Stimulated activated CD4-positive, alpha-beta T cell treated with anti-CD3 and anti-CD28 coated beads, TNF-alpha, amount 100 ng/mL, for 48 hours (primary cell): ENCODE results near the gene EPYC.
"Not testable (repeated sequence)": the region's sequence is repeated elsewhere in the genome, so short reads cannot be mapped to it uniquely, and the experiment has no call there.

Experiments used
- DNase-seq, 3 donors: peaks; one replicate each; pipeline ENCODE4 v3.0.0-alpha.2; 2020; ENCODE audit warnings: low read depth in 3 of 3

The EPYC gene

DNA sequence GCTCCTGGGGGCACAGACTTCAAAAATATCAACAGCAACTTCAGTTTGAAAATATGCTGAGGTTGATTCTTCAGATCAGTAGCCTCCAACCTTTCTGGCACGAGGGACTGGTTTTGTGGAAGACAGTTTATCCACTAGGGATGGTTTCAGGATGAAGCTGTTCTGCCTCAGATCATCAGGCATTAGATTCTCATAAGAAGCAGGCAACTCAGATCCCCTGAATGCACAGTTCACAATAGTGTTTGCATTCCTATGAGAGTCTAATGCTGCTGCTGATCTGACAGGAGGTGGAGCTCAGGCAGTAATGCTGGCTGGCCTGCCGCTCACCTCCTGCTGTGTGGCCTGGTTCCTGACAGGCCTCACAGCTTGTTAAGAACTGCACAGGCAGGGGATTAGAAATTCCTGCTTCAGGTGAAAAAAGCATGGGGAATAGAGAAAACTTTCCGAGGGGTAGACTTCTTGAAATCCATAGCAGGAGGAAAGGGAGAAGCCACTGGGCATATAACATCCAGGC, 12.8 kb downstream of the EPYC start:
- DNase-seq, result no peak

DNA sequence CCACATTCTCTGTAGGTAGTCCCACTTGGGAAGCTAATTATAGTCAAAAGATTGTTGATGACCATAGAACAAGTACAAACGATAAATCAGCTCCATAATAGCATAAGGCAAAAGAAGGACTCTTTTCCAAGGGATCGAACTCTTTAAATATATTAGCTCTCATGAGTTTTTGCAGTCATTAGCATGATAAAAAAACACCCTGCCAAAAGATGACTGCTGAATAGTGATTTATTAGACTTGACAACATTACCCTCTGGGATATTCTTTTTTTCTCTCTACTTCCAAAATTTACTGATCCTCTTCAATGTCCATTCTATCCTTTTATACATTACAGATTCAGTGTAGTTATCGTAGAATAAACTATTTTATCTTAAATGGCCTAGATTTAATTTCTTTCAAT, 14.2 kb downstream of the EPYC start:
- no peak for DNase-seq

DNA sequence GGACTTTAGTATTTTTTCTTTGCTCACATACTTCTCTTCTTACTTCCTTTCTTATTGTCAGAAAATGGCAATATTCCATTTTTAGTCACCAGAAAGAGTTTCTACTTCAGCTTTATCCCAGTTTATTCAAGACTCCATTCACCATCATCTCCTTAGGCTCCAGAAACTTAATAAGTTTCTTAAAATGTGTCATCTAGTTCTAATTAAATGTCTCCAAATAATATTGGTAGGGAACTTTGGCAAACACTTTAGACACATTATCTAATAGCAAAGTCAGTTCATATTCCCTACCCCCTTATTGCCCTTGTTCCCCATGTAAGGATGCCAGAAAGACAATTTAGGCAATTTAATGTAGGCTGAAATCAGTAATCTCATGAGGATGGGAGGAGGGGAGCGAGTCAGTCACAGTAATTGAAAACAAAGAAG, 15.1 kb downstream of the EPYC start:
- DNase-seq, result no peak

- no peak for DNase-seq
Measured at GRCh38 chr12:90987520-90987919, 17.3 kb downstream of the EPYC start.

DNA sequence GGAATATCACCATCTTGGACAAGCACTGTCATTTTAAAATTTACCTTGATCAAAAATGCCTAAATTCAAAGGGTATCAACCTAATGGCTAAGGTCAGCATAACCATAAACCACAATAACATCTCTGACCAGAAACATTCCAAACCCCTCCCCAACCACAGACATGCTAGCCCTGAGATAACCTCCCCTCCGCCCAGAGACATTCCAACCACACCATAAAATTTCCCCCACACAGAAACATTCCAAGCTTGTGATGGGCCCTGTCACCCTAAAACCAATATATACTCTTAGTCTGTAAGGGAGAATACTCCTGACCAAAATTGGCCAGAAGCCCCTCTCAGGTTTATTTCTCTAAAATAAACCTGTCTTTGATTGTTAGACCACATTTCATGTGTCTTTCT, 17.7 kb downstream of the EPYC start:
- no peak for DNase-seq

DNA sequence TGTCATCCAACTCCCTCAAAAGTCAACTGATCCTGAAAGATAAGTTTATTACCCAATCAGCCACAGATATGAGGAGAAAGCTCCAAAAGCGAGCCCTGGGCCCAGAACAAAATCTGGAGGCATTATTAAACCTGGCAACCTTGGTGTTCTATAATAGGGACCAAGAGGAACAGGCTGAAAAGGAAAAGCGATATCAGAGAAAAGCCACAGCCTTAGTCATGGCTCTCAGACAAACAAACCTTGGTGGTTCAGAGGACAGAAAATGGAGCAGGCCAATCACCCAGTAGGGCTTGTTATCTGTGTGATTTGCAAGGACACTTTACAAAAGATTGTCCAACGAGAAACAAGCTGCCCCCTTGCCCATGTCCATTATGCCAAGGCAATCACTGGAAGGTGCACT, 19.4 kb downstream of the EPYC start:
- DNase-seq, result not testable (repeated sequence)

DNA sequence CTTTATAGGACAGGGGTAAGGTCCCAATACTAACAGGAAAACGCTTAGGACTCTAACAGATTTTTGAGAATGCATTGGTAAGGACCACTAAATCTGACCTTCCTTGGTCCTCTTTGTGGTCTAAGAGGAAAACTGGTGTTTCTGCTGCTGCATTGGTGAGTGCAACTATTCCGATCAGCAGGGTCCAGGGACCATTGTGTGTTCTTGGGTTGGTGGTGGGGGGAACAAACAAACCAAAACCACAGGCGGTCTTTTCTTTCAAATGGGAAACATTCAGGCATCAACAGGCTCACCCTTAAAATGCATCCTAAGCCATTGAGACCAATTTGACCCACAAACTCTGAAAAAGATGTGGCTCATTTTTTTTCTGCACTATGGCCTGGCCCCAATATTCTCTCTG, 20.7 kb downstream of the EPYC start:
- DNase-seq, result no peak

- no peak for DNase-seq
Measured at GRCh38 chr12:90982170-90982569, 22.6 kb downstream of the EPYC start.

- no peak for DNase-seq
Measured at GRCh38 chr12:90979951-90980350, 24.8 kb downstream of the EPYC start.

- DNase-seq, result no peak
Measured at GRCh38 chr12:90979019-90979418, 25.8 kb downstream of the EPYC start.

DNA sequence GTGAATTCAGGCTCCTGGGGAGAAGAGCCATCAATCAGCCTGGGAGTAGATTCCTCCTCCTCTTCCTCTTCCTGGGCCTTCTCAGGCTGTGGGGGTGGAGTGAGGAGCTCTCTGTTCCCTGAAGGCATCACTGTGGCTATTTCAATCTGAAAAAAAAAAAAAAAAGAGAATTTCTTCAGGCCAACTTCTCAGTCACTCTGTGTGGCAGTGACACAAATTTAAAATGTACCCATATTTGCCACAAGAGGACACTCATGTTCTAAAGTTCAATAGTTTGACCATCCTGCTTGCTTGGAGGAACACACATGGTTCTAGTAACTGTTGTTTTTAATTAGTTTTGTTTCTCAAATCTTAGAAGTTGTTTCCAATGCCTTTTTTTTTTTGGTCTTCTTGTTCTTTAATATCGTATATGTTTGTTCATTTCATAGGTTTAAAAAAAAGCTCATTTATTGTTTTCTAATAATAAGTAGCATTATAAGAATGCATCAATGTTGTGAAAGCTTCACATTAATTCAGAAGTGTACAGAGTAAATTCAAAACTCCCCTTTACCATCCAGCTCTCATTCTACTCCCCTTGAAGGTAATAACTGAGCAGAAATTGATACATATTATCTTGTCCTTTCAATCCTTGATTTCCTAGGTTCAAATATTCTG, 26.5 kb downstream of the EPYC start:
- no peak for DNase-seq

GRCh38 chr12:90977224-90977623, 27.5 kb downstream of the EPYC start:
- no peak for DNase-seq

- no peak for DNase-seq
Measured at GRCh38 chr12:90974286-90974685, 30.5 kb downstream of the EPYC start.

GRCh38 chr12:90972226-90972625, 32.5 kb downstream of the EPYC start:
- no peak for DNase-seq

DNA sequence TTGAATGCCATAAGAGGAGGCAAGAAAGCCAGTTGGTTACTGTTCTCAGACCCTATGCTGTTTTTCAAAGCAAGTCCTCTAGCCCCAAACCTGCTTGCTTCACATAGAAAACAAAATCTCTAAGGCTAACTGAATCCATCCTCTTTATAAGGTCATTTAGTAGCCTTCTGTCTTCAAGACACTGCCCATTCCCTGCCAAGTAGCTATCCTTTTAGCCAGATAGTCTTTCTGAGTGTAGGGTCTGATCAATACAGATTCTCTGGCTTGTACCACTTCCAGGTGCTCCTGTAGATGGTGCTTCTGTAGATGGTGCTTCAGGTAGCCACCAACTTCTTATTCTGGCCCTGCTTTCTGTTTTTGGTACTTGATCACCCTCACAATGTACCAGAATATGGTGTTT, 33.9 kb downstream of the EPYC start:
- no peak for DNase-seq

- DNase-seq, result no peak
Measured at GRCh38 chr12:90970471-90970870, 34.3 kb downstream of the EPYC start.

GRCh38 chr12:90969851-90970250, 34.9 kb downstream of the EPYC start:
- no peak for DNase-seq

DNA sequence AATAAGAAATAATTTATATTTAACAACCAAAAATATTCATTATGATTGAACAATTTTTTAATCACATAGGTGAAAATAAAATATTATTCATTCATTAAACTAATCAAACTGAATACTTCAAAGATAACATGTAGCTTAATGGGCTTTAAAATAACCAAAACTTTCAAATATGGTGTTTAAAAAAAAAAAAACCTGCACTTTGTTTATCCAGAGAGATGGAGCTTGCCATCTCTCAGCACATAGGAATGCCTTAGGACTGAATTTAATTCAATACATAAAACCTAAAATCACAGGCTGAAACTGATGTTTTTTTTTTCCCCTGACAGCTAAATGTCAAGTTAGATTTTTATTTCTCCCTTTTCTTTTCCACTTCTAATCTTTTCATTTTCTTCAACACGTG, 35.4 kb downstream of the EPYC start:
- DNase-seq, result no peak

DNA sequence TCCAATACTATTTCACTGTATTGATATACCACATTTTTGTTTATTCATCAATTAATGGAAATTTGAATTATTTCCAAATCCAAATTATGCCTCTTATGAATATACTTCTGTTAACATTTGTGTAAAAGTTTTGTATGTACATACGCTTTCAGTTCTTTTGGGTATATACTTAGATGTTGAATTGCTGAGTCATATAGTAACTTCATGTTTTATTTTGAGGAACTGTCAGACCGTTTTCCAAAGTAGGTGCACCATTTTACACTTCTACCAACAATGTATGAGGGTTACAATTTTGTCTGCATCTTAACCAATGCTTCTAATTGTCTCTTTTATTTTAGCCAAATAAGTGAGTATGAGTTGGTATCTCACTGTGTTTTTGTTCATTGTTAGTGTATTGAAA, 39.6 kb downstream of the EPYC start:
- DNase-seq, result no peak

DNA sequence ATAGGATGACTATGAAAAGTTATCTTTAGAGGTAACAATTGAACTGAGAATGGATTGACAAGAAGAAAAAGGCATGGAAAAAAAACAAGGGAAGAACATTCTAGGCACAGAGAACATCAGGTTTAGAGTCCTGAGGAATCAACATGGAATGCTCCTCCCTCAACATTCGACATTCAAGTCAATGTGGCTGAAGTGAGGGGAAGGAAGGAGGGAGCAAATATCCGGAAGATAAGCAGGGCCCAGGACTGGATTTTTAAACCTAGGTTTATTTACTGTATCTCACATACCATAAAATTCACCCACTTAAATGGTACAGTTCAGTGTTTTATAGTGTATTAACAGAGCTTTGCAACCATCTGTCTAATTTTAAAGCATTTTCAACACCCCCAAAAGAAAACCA, 40.2 kb downstream of the EPYC start:
- DNase-seq, result no peak

DNA sequence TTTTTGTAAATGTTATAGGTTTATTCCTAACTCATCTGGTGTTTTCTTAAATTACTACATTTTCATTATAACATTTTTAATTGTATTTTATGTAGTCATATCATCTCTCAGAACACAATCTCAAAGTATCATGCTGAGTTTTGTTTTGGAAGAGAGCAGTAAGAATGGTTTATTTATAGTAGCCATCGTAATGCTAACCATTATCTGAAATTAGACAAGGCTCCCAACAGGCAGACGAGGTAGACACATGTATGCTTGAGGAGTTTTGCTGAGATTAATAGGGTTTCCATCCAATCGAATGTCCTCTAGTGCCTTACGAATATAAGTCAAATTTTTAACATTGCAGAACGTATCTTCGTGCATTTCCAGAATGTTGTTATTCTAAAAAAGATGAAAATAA, 40.8 kb downstream of the EPYC start:
- no peak for DNase-seq

DNA sequence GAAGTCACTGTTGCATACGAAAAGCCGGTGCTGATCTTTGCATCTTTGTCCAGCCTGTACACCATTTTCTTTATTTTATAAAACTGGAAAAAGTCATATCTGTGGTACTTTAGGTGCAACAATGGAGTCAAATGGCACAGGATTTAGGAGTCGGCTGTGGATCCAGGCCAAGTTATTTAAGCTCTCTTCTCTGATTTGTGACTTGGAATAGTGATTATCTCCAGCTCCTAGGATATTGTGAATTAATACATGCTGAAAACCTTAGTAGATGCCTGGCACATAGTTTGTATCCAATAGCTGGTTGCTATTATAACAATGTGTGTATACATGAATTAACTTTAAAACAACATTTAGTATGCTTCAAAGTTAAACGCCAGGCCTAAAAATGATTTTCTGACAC, 43.6 kb downstream of the EPYC start:
- no peak for DNase-seq

GRCh38 chr12:90959538-90960139, 45.1 kb downstream of the EPYC start:
- DNase-seq, result no peak

DNA sequence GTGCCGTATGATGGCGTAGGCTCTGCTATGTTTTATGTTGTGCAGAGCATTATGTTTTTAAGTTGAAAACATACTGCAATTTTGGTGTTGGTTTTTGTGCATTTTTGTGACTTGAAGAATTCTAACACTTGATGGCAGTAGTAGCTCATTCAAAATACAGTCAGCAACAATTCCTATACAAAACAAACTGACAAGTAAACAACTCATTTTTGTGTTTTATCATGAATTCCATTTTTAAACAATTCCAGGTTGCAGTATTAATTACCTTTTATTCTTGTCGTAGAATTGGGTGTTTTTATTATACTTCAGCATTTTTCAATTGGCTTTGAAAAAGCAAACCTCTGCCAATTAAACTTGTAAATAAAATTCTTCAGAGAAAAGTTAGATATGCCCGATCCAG, 45.7 kb downstream of the EPYC start:
- no peak for DNase-seq
